GM12801 (cell line): ENCODE data around the gene MYO1G.

ENCODE experiments used
- TF ChIP-seq, protein P1 (sequence below): IDR thresholded peaks from one replicate; pipeline ENCODE4 v1.5.1; 2011; ENCODE audit warnings: control low read depth; ENCODE audit not compliant: insufficient read length; ENCODE audit errors: extremely low read depth

MYO1G gene

DNA sequence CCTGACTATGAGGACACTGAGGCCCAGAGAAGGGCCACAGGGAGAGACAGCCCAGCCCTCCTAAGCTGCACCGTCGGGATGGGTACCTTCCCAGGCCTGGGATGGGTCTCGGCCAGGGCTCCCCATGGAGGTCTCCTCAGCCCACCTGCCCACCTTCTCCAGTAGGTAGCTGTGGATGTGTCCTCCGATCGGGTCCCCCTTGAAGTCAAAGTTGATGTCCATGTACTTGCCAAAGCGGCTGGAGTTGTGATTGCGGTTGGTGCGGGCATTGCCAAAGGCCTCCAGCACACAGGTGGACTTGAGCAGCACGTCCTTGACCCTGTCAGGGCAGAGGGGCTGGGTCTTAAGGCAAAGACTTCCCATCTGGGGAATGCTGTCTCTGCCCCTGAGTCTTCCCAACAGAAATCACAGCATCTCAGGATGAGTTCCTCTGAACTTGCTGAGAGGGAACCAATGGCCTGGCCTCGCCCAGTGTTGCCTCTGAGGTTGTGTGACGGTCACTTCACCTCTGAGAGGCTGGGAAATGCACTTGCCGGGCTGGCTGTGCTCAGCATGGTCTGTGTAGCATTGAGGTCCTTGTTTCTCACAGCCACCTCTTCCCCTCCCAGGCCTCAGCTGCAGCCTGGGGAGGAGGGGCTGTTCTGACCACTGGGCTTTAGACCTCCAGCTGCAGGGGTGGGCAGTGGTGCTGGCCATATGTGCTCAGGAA lies 3.3 kb downstream of the MYO1G start:
- TF ChIP-seq, protein P1, sequence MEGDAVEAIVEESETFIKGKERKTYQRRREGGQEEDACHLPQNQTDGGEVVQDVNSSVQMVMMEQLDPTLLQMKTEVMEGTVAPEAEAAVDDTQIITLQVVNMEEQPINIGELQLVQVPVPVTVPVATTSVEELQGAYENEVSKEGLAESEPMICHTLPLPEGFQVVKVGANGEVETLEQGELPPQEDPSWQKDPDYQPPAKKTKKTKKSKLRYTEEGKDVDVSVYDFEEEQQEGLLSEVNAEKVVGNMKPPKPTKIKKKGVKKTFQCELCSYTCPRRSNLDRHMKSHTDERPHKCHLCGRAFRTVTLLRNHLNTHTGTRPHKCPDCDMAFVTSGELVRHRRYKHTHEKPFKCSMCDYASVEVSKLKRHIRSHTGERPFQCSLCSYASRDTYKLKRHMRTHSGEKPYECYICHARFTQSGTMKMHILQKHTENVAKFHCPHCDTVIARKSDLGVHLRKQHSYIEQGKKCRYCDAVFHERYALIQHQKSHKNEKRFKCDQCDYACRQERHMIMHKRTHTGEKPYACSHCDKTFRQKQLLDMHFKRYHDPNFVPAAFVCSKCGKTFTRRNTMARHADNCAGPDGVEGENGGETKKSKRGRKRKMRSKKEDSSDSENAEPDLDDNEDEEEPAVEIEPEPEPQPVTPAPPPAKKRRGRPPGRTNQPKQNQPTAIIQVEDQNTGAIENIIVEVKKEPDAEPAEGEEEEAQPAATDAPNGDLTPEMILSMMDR, result no peak

GRCh38 chr7:44974549-44974948 lies 4.3 kb downstream of the MYO1G start:
- TF ChIP-seq, protein P1, result no peak

- TF ChIP-seq, protein P1, result no peak
Measured at GRCh38 chr7:44973610-44974401, 5.0 kb downstream of the MYO1G start.

GRCh38 chr7:44972562-44972961 lies 6.3 kb downstream of the MYO1G start:
- TF ChIP-seq, protein P1, result no peak

GRCh38 chr7:44971902-44972441 lies 6.8 kb downstream of the MYO1G start:
- TF ChIP-seq, protein P1, result no peak

DNA sequence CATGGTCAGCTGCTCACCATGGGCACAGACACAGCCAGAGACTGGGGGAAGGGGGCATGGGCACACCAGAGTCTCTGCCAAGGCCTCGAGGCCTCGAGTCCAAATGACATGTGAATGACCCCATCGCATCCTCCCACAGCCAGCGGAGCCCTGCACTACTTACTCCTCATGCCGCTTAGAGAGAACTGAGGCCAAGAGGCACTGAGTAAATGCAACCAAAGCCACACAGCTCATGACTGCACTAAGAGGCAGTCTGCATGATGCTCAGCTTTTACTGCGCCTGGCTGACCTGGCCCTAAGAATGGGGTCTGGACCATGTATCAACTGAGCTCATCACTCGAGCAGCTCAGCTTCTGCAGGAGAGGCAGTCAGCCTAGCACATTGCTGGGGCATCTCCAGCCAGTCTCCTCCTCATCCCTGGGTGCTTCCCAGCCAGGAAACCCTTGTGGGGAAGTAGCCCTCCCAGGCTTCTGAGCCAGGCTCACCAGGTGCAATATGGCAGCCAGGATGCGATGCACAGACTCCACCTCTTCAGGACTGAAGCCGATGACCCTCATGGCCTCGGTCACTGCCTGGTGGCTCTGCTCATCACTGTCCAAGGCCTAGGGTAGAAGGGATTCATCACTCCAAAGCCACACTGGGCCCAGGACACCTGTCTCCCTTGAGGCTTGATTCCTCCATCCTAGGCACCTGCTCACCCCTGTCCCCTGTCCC lies 7.5 kb downstream of the MYO1G start:
- TF ChIP-seq, protein P1, result no peak

- TF ChIP-seq, protein P1, result no peak
Measured at GRCh38 chr7:44970523-44971051, 8.2 kb downstream of the MYO1G start.
